HAP-1 (cell line): Measurements from ENCODE around the gene XKR7.
"Not testable (repeated sequence)": the region's sequence is repeated elsewhere in the genome, so short reads cannot be mapped to it uniquely, and the experiment has no call there.

Experiments
- DNase-seq, 2 experiments: peaks; one replicate each; pipeline ENCODE4 v3.0.0-alpha.2; 2016 to 2020; ENCODE audit warnings: low spot score in 2 of 2
- H3K27me3 ChIP-seq: fragments of 250-450 bp; sonication (Bioruptor Pico); 2 replicates; pipeline ENCODE4 v1.5.1; 2020; ENCODE audit warnings: low read depth, mild to moderate bottlenecking, moderate library complexity
- H3K36me3 ChIP-seq: fragments of 250-450 bp; sonication (Bioruptor Pico); replicated peaks from 2 replicates; pipeline ENCODE4 v1.5.1; 2020; ENCODE audit warnings: mild to moderate bottlenecking
- H3K4me1 ChIP-seq: fragments of 250-450 bp; sonication (Bioruptor Pico); 2 replicates; pipeline ENCODE4 v1.5.1; 2020; ENCODE audit warnings: mild to moderate bottlenecking
- H3K4me3 ChIP-seq: fragments of 250-450 bp; sonication (Bioruptor Pico); 2 replicates; pipeline ENCODE4 v1.5.1; 2020; ENCODE audit warnings: mild to moderate bottlenecking, moderate library complexity
- H3K9me3 ChIP-seq: fragments of 250-450 bp; sonication (Bioruptor Pico); 2 replicates; pipeline ENCODE4 v1.5.1; 2020; ENCODE audit warnings: mild to moderate bottlenecking, moderate library complexity
- in situ Hi-C: fragments of 300-500 bp; cut with MboI; formaldehyde crosslinking; loops from 3 replicates; pipeline ENCODE4 v1.14.3; 2020; ENCODE audit warnings: low sequenced_read_pairs, inconsistent platforms, mixed read lengths

XKR7 gene

GRCh38 chr20:31967830-31968249 lies at the start of gene XKR7:
TSS of gene XKR7 (plus strand) at chr20:31968151. CDS start at chr20:31968176, 25 bp downstream.
- Histone ChIP-seq H3K4me3 (peak within 1 kb of the TSS; percentile 9; the same call in 1 of the 2 replicates), H3K9me3 (no peaks in the 10 kb centered on the region), H3K27me3 (peaks cover 66% of the 10 kb centered on the region), H3K4me1 (no peaks in the 10 kb centered on the region), H3K36me3 (no peaks in the 10 kb centered on the region)
- DNase-seq = peak in 1 of 2 experiments; percentile 24
- in situ Hi-C loops = no loop called here

- DNase-seq = no peak
- Histone ChIP-seq H3K4me1 (no peaks in the 10 kb centered on the region), H3K9me3 (no peaks in the 10 kb centered on the region), H3K4me3 (no peak overlapping the region), H3K36me3 (no peaks in the 10 kb centered on the region), H3K27me3 (no peaks in the 10 kb centered on the region)
- in situ Hi-C loops = no loop called here
Observed at GRCh38 chr20:31918466-31919105, 49.4 kb upstream of the XKR7 start.

GRCh38 chr20:31919410-31920155 lies 48.4 kb upstream of the XKR7 start:
- no peak for DNase-seq
- Histone ChIP-seq H3K27me3 (no peaks in the 10 kb centered on the region), H3K4me3 (no peak overlapping the region), H3K9me3 (no peaks in the 10 kb centered on the region), H3K36me3 (no peaks in the 10 kb centered on the region), H3K4me1 (no peaks in the 10 kb centered on the region)
- in situ Hi-C loops = no loop called here

- H3K36me3 ChIP-seq = no peaks in the 10 kb centered on the region
- no peak overlapping the region for H3K4me3 ChIP-seq
- in situ Hi-C loops = no loop called here
- DNase-seq = no peak
- H3K9me3 ChIP-seq = no peaks in the 10 kb centered on the region
- no peaks in the 10 kb centered on the region for H3K4me1 ChIP-seq
- H3K27me3 ChIP-seq = no peaks in the 10 kb centered on the region
Observed at GRCh38 chr20:31920275-31920855, 47.6 kb upstream of the XKR7 start.

- H3K4me1 ChIP-seq, in situ Hi-C loops, H3K36me3 ChIP-seq, H3K4me3 ChIP-seq, DNase-seq, H3K9me3 ChIP-seq, H3K27me3 ChIP-seq: not testable (repeated sequence)
Observed at GRCh38 chr20:31921480-31921879, 46.5 kb upstream of the XKR7 start.

GRCh38 chr20:31922181-31922580 lies 45.8 kb upstream of the XKR7 start:
- H3K9me3 ChIP-seq = no peaks in the 10 kb centered on the region
- no peak overlapping the region for H3K4me3 ChIP-seq
- no peaks in the 10 kb centered on the region for H3K36me3 ChIP-seq
- in situ Hi-C loops = no loop called here
- H3K4me1 ChIP-seq = no peaks in the 10 kb centered on the region
- H3K27me3 ChIP-seq = no peaks in the 10 kb centered on the region
- no peak for DNase-seq

GRCh38 chr20:31922588-31922987 lies 45.4 kb upstream of the XKR7 start:
- no peaks in the 10 kb centered on the region for H3K27me3 ChIP-seq
- DNase-seq = no peak
- no peaks in the 10 kb centered on the region for H3K9me3 ChIP-seq
- no peak overlapping the region for H3K4me3 ChIP-seq
- H3K4me1 ChIP-seq = no peaks in the 10 kb centered on the region
- in situ Hi-C loops = no loop called here
- H3K36me3 ChIP-seq = no peaks in the 10 kb centered on the region

GRCh38 chr20:31923388-31924331 lies 44.3 kb upstream of the XKR7 start:
- no peaks in the 10 kb centered on the region for H3K36me3 ChIP-seq
- no peaks in the 10 kb centered on the region for H3K4me1 ChIP-seq
- no peak overlapping the region for H3K4me3 ChIP-seq
- in situ Hi-C loops = no loop called here
- no peak for DNase-seq
- no peaks in the 10 kb centered on the region for H3K9me3 ChIP-seq
- no peaks in the 10 kb centered on the region for H3K27me3 ChIP-seq

- DNase-seq = no peak
- H3K4me3 ChIP-seq = no peak overlapping the region
- in situ Hi-C loops = no loop called here
- H3K36me3 ChIP-seq = no peaks in the 10 kb centered on the region
- no peaks in the 10 kb centered on the region for H3K4me1 ChIP-seq
- H3K27me3 ChIP-seq = peaks cover 2% of the 10 kb centered on the region; the same call in 1 of the 2 replicates
- H3K9me3 ChIP-seq = no peaks in the 10 kb centered on the region
Observed at GRCh38 chr20:31924561-31924960, 43.4 kb upstream of the XKR7 start.

GRCh38 chr20:31925631-31926030 lies 42.3 kb upstream of the XKR7 start:
- Histone ChIP-seq H3K36me3 (no peaks in the 10 kb centered on the region), H3K27me3 (peaks cover 9% of the 10 kb centered on the region), H3K9me3 (no peaks in the 10 kb centered on the region), H3K4me1 (no peaks in the 10 kb centered on the region), H3K4me3 (no peak overlapping the region)
- DNase-seq = no peak
- in situ Hi-C loops = no loop called here

GRCh38 chr20:31926493-31926892 lies 41.5 kb upstream of the XKR7 start:
- in situ Hi-C loops = no loop called here
- Histone ChIP-seq H3K4me3 (no peak overlapping the region), H3K9me3 (no peaks in the 10 kb centered on the region), H3K27me3 (peaks cover 9% of the 10 kb centered on the region), H3K36me3 (no peaks in the 10 kb centered on the region), H3K4me1 (no peaks in the 10 kb centered on the region)
- no peak for DNase-seq

- no peak for DNase-seq
- in situ Hi-C loops = no loop called here
- Histone ChIP-seq H3K36me3 (no peaks in the 10 kb centered on the region), H3K27me3 (peaks cover 9% of the 10 kb centered on the region), H3K9me3 (no peaks in the 10 kb centered on the region), H3K4me1 (no peaks in the 10 kb centered on the region), H3K4me3 (no peak overlapping the region)
Observed at GRCh38 chr20:31927627-31928159, 40.3 kb upstream of the XKR7 start.

- in situ Hi-C loops, H3K4me1 ChIP-seq, DNase-seq, H3K4me3 ChIP-seq, H3K36me3 ChIP-seq, H3K9me3 ChIP-seq, H3K27me3 ChIP-seq: not testable (repeated sequence)
Observed at GRCh38 chr20:31929631-31930030, 38.3 kb upstream of the XKR7 start.
